ENCODE measurements around the gene GTF2F1.
"Not testable (repeated sequence)": the region's sequence is repeated elsewhere in the genome, so short reads cannot be mapped to it uniquely, and the experiment has no call there.

The GTF2F1 gene

GRCh38 chr19:6392221-6393073 is 517 bp downstream of the GTF2F1 start:
- DNase-seq (ENCODE audit: low spot score) (no peak), FAIRE-seq (no peak)

GRCh38 chr19:6387372-6387771 is 5.6 kb downstream of the GTF2F1 start:
- FAIRE-seq (no peak), DNase-seq (ENCODE audit: low spot score) (no peak)

- FAIRE-seq = no peak
Observed at GRCh38 chr19:6384381-6384780, 8.6 kb downstream of the GTF2F1 start.

GRCh38 chr19:6383188-6383587 is 9.8 kb downstream of the GTF2F1 start:
- FAIRE-seq = no peak
- DNase-seq (ENCODE audit: low spot score) = no peak

More at GRCh38 chr19:6384381-6384780, 8.6 kb downstream of the GTF2F1 start:
- no peak for DNase-seq (ENCODE audit: low spot score)

GRCh38 chr19:6381030-6381750 is 11.8 kb downstream of the GTF2F1 start:
- FAIRE-seq (no peak), DNase-seq (ENCODE audit: low spot score) (no peak)

GRCh38 chr19:6379744-6380143 is 13.2 kb downstream of the GTF2F1 start:
- DNase-seq (ENCODE audit: low spot score) (no peak), FAIRE-seq (no peak)

- FAIRE-seq (no peak), DNase-seq (ENCODE audit: low spot score) (no peak)
Observed at GRCh38 chr19:6378486-6378885, 14.5 kb downstream of the GTF2F1 start.

- no peak for DNase-seq (ENCODE audit: low spot score)
- no peak for FAIRE-seq
Observed at GRCh38 chr19:6378041-6378440, 14.9 kb downstream of the GTF2F1 start.

GRCh38 chr19:6376512-6377190 is 16.3 kb downstream of the GTF2F1 start:
- DNase-seq (ENCODE audit: low spot score) (no peak), FAIRE-seq (no peak)

GRCh38 chr19:6375411-6376010 is 17.5 kb downstream of the GTF2F1 start, which contains the start of gene PSPN:
Gene PSPN, minus strand, starts transcription at chr19:6375933. Its CDS starts 84 bp downstream, at chr19:6375849.
- FAIRE-seq = no peak

GRCh38 chr19:6374711-6375410 is 18.1 kb downstream of the GTF2F1 start:
- DNase-seq (ENCODE audit: low spot score) (no peak), FAIRE-seq (no peak)

More at GRCh38 chr19:6375411-6376010, 17.5 kb downstream of the GTF2F1 start, which contains the start of gene PSPN:
- no peak for DNase-seq (ENCODE audit: low spot score)

GRCh38 chr19:6374161-6374709 is 18.7 kb downstream of the GTF2F1 start:
- no peak for DNase-seq (ENCODE audit: low spot score)
- no peak for FAIRE-seq

GRCh38 chr19:6373813-6374108 is 19.2 kb downstream of the GTF2F1 start:
- no peak for FAIRE-seq
- DNase-seq (ENCODE audit: low spot score) = no peak

- FAIRE-seq (peak; percentile 95), DNase-seq (ENCODE audit: low spot score) (peak; percentile 91)
Observed at GRCh38 chr19:6373096-6373812, 19.7 kb downstream of the GTF2F1 start.

GRCh38 chr19:6372594-6373095 is 20.3 kb downstream of the GTF2F1 start, which contains the start of gene ALKBH7:
Gene ALKBH7, plus strand, starts transcription at chr19:6372794. Its CDS starts 27 bp downstream, at chr19:6372821.
- FAIRE-seq (peak; percentile 20), DNase-seq (ENCODE audit: low spot score) (peak; percentile 91)

- no peak for FAIRE-seq
Observed at GRCh38 chr19:6364353-6364752, 28.6 kb downstream of the GTF2F1 start.

GRCh38 chr19:6362351-6362801 is 30.6 kb downstream of the GTF2F1 start:
- DNase-seq (ENCODE audit: low spot score) (no peak), FAIRE-seq (no peak)

More at GRCh38 chr19:6364353-6364752, 28.6 kb downstream of the GTF2F1 start:
- DNase-seq (ENCODE audit: low spot score) = no peak

GRCh38 chr19:6362027-6362350 is 31.0 kb downstream of the GTF2F1 start:
- no peak for FAIRE-seq
- no peak for DNase-seq (ENCODE audit: low spot score)

GRCh38 chr19:6360857-6361216 is 32.1 kb downstream of the GTF2F1 start:
- not testable (repeated sequence) for DNase-seq (ENCODE audit: low spot score); FAIRE-seq

- not testable (repeated sequence) for DNase-seq (ENCODE audit: low spot score); FAIRE-seq
Observed at GRCh38 chr19:6360445-6360844, 32.5 kb downstream of the GTF2F1 start.
